HG03342 (cell line): ENCODE measurements around the gene PALLD.

Source experiments
- ATAC-seq: cut with Tn5 transposase; IDR thresholded peaks from one replicate; pipeline ENCODE4 v1.9.1; 2021; ENCODE audit warnings: mild to moderate bottlenecking, moderate library complexity; ENCODE audit not compliant: unreplicated experiment

The PALLD gene

DNA sequence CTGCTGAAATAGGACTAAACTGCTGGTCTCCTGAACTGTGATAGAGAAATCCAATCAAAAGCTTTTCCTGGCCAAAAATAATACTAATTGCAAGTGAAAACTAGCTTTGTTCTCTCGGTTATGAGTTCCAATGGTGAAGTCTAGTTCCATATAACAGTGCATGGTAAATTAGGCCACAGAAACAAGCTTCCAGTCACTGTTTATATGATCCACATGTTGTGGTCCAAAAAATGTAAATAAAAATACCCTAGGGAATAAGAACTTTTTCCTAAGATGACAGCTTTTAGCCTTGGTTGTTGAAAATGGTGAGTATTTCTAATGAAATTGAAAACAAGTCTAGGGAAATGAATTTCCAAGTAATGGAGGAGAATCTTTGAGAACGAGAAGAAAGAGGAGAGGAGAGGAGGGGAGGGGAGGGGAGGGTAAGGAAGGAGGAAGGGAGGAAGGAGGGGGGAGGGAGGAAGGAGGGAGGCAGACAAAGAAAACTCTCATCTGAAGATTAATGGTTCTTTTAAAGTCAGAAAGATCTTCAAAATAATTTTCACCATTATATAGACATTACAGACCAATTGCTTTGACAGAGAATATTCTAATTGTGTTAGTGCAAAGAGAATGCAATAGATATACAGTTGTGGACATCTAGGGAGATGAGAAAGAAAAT lies 26.1 kb downstream of the PALLD start:
- no peak for ATAC-seq

DNA sequence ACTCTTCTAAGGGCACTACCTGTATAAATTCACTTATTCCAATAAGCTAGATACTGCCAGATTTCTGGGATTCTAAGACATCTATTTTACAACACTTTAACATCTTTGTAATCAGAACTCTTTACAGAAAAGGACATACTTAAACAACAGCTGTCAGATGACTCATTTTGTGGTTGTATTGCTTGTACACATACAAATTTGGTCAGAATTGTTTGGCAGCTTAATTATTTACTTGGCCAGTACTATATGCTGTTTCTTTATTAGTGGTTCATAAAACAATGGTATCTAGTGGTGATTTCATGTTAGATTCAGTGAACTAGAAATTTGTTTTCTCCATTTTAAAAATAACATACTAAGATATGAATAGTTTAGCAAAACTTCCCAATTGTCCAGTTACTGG lies 27.2 kb downstream of the PALLD start:
- ATAC-seq = no peak

DNA sequence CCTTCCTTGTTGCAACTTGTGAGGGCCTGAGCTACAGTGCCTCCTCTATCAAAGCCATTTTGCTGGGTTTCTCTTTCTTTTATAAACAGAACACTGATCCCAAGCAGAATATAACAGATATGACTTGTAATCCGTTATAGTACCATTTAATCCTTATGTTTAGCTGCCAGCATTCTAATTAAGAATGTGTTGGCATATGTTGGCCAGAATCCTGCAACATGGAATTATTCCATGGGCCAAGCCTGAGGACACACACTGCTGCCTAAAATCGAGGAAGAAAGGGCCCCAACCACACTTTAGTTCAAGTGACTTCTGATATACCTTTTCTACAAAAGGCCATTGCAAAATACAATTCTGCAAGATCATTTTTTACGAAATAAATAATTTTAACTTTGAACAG lies 28.0 kb downstream of the PALLD start:
- ATAC-seq = no peak

DNA sequence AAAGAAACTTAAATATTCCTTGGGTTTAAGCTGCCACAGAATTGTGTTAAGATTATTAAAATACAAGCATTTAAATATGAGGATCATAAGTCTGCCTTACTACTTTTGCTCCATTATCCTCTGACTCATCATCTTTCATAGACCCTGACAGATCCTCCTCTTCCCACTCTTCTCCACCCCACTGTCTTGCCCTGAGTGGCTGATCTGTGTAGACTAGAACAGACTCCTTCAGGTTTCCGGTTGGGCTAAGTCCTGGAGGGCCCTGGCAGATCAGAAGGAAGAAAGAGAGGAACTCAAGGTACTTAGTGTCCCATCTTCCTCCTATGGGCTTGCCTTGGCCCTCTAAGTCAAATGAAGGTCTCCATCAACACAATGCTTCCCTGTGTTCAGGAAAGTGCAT lies 30.7 kb downstream of the PALLD start:
- ATAC-seq = no peak

DNA sequence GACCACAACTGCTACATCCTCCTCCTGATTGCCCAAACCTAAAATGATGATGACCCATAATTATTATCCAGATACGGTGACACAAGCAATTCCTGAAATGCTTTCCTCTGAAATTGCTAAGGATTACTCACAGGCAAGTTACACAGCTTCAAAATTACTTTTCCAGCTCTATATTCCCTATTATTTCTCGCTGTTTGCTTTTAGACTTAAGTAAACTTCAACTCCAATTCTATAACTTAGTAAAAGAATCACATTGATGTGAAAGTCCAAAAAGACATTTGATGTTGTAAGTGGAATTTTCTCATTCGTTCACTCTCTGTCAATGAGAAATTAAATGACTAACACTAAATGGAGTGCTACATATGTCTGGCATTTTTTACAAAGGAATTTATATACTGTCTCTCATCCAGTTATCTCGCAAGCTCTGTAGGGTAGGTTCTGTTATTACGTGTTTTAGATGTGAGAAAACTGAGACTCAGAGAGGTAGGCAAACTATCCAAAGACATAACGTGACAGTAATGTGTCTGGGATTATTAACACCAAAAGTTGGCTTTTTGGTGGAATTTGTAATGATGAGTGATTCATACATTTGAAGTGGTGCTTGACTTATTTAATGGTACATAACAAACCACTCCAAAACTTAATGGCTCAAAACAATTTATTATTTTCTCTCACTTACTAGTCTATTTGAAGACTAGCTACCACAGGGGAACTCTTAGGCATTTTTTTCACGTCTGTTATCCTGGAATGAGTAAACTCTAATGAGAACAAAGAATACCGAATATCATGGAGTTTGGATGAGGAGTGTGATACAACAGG lies 31.5 kb downstream of the PALLD start:
- ATAC-seq = no peak

DNA sequence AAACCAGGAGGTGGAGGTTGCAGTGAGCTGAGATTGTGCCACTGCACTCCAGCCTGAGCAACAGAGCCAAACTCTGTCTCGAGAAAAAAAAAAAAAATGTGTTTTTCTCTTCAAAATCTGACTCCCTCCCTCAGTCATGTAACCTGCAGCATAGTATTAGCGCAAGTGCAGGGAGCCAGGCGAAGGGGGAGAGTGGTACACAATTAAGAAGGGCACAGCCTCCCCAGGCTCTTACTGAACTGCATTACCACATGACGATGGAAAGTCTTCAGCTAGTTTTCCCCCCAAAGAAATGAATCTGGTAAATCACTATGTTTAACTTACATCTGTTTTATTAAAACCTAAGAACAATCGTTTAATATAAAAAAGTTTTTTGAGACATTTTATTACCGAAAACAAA lies 32.4 kb downstream of the PALLD start:
- ATAC-seq = no peak

DNA sequence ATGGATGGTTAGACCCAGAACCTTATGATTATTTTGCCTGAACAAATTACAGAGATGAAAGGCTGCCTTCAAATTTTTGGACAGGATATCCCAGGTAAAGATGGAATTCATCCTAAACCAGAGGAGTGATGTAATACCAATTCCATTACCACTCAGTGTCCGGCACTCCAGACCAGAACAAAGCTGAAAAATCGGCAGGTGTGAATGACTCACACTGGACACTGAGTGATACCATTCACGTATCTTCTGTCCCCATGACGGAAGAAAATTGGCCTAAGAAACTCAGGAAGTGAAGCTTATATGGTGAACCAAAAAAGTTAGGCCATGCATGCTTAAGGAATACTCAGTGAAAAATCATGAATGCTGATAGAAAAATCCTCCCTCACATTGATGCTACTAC lies 34.5 kb downstream of the PALLD start:
- ATAC-seq = no peak

DNA sequence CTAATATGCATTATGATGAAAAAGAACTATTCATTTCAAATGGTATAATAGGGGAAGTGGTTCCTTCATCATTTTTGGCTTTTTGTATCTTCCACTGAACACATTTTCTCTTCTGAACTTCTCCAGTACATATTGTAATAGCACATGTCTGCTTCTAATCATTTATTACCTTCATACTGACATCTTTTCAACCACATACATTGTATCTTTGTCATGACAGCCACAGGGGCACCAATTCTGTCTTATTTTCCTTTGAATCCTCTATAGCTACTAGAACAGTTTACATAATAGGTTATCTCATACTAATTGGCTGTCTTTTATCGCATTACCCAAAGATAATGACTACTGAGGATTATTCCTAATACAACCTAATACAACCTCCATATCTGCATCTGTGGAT lies 37.7 kb downstream of the PALLD start:
- no peak for ATAC-seq

DNA sequence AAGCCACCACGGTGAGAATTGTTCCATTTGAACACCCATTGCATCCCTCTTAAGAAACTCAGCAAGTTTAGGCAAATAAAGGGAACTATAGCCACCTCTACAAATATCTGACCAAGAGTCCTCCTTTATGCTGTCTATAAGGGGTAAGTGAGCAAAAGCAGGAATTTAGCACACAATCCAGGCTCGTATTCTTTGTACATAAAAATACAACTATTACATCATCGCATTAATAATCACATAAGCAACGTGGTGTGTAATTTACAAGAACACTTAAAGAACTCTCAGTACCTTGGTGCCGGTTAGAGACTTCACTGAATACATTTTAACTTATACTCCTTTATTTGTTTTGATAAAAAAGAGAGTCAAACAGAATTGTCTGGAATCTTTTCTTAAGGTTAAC lies 38.8 kb downstream of the PALLD start:
- ATAC-seq = no peak

DNA sequence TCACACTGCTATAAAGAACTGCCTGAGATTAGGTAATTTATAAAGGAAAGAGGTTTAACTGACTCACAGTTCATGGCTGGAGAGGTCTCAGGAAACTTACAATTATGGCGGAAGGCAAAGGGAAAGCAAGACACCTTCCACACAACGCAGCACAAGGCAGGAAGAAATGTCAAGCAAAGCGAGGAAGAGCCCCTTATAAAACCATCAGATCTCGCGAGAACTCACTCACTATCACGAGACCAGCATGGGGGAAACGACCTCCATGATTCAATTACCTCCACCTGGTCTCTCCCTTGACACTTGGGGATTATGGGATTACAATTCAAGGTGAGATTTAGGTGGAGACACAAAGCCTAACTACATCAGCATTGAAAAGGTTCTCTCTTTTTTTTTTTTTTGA lies 39.6 kb downstream of the PALLD start:
- ATAC-seq = no peak

DNA sequence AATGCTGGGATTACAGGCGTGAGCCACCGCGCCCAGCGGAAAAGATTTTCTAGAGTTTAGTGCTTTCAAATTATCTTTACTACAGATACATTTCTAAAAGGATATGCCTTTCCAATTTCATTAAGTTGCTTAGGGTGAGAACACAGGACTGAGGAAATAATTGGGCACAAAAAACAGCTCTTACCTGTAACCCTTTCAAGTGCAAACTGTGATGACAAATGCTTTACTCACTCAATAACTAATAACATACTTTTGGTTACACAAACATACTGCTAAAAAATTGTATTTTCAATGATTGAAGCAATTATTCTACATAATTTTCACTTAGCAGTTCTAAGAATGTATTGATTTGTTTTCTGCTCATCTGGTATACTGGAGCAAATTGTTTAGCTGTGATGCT lies 40.2 kb downstream of the PALLD start:
- no peak for ATAC-seq

DNA sequence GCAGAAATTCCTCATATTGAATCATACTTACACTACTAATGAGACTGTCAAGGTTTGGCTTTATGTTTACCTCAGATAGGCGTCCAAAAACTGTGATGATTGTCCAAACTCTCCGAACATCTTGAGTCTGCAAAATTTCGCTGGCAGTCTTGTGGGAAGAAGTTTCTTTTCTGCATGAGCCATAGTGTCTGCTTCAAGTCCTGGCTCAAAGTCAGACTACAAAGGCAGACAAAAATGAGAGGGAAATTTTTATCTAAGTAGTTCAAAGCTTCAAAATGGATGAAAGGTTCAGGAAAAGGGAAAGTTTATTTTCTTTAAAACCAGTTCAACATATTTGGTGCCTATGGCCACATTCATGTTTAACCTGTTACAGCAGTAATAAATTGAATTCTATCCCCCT lies 40.7 kb downstream of the PALLD start:
- no peak for ATAC-seq

DNA sequence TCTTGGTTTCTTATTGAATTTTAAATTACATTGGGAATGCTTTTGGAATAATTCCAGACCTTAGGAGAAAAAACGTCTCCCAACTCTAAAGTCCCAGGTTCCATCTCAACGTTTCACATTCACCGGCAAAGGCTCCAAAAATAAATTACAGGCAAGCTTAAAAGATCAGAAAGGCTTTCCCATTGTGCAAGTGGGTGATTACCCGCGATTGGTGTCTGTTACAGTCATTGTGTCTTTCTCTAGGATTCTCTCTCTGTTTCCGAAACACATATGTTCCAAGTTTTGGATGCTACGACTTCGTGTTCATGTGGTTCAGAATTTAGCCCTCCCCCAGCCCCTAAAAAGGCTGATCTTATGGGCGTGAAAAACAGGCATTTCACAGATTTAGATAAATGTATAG lies 41.8 kb downstream of the PALLD start:
- ATAC-seq = no peak

DNA sequence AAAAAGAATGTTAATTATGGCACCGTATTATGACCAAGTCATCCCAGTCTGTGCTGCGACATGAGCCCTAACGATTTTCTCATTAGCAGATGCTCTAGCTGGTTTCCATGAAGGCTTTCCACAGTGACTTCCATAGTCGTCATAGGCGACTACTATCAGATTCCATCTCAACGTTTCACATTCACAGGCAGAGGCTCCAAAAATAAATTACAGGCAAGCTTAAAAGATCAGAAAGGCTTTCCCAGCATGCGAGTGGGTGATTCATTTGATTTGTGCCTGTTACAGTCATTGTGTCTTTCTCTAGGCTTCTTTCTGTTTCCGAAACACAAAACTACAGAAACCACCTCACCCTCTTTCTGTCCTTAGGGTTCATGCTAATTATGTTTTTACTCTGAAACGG lies 43.2 kb downstream of the PALLD start:
- ATAC-seq = no peak

DNA sequence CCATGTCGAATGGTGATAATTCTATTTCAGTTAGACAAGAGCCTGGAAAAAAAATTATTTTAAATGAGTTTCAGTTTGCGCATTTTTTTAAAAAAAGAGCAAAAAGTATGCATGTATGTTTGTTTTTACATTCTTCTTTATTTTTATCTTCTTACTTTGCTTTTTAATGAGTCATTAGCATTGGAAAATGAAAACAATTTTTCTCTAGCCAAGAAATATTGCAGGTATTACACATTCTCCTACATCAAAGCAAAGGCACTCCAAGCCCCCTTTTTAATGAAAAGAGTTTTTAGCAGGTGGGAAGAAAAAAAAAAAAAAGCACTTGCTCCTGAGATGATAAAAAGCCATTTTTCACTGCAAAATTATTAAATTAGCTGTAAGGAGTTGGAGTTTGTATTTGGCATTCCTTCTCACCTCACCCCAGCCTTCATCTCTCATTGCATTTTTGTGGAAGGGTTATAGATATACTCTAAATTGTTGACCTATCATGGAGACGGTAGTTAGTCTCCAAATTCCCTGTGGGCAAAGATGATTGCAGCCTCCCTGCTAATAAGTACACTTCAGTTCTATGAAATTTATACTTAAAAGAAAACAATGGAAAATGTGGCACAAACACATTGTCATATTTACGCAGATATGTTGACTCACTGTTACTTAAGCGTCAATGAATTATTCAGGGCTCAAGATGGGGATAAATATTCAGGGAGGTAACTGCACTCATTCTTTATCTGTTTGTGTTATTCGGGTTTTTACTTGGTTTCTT lies 43.8 kb downstream of the PALLD start:
- ATAC-seq = no peak

DNA sequence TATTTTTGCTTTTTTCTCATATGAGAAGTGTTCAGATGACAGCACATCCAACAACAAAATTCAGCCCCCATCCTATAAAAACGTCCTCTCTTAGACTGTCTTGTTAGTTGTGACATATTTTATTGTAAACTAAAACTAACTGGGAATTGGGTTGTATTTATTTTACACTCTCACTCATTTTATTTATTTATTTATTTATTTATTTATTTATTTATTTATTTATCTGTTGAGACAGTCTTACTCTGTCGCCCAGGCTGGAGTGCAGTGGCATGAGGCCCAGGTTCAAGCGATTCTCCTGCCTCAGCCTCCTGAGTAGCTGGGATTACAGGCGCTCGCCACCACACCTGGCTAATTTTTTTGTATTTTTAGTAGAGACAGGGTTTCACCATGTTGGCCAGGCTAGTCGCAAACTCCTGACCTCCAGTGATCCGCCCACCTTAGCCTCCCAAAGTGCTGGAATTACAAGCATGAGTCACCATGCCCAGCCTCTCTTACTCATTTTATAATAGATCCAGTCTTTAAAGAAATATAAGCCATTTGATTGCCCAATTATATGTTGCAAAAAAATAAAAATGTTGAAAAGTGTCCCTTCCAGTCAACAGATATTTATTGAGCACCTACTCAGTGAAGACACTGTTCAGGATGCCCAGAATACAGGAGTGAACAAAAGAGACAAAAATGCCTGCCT lies 44.6 kb downstream of the PALLD start:
- no peak for ATAC-seq

DNA sequence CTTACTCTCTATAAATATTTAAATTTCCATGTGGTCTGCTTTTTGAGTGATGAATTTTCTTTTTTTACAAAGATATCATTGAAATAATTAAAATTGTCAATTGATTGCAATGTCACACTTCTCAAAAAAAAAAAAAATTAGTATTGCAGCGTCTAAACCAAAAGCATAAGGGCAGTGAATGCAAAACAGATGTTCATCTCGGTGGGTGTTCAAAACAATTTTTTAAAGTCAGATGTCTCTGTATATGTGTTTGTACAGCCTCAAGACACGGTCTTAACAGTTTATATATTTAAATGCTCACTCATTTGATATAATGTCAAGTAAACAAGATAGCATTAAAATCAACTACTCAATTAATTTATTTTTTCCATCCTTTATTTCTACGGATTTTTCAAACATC lies 52.3 kb downstream of the PALLD start:
- ATAC-seq = no peak

DNA sequence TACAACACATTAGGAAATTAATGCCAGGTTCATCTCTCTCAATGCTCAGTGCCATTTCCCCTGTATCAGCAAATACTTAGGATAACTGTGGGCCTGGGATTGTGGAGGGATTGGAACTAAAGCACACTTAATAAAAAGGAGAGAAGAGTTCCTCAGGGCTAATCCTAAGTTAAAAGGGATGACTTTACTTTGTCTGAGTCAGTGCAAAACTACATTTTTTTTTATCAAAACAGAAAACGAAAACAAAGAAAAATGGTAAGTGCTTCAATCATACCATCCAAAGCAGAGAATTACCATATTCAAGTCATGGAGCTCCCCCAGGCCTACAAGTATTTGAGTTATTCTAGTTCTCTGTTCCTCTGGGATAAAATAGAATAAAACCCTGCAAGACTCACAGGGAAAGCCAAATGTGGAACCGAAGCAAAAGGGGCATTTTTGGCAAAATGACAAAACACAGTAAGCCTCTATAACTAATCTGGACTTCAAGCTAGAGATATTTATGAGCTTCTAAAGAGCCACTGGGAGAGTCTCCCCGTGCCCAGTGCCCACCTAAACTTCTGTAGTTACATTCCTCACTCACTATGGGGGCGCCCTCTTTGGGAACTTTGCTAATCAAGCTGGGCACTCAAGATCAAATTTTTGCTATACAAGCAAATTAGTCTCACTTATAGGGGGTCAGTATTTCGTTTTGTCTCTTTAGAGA lies 53.4 kb downstream of the PALLD start:
- ATAC-seq = no peak

DNA sequence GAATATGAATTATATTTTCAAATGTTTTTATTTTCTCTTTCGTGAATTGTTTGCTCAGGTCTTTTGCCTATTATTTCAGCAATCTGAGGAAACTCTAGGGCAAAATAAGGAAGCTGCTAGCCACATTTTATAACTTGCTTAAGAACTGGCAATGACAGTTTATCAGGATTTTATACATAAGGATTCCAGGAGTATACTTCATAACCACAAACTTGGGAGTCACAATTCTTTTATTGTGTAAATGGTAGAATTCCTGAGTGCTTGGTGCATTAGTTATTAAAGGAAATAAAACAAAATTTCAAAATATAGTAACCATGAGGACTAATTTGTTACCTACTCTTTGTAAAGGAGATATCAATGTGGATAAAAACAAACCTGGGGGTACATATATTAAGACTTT lies 54.4 kb downstream of the PALLD start:
- no peak for ATAC-seq

DNA sequence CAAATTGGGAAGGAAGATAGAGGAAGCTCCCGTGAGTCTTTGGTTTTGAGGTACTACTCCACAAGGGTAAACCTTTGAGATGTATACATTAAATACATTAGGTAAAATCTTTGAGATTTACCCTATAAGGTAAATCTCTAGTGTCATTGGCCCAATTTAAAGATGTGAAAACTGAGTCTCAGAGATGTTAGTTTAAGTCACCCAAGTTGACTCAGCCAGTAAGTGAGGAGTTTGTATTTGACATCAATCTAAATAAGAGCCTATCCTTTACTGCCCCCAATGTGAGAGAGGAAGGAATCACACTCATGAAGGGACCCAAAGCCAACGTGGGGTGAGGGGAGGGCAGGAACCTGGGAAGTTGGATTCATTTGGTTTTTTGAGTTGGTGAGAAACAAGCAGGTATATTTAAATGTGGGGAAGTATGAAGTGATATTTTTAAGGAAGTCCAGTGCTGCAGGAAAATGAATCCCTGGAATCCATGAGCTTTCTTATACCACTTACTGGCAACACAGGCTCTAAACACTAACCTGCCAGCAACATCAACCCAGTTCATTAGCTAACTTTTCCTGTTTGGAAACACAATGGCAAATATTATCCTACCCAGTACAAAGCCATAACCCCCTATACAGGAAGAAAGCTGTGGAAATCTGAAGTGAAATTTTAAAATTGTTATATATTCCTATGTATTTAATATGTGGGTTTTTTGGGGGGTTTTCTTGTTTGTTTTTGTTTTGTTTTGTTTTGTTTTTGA lies 55.3 kb downstream of the PALLD start:
- no peak for ATAC-seq
